HUDEP-2 (cell line): ENCODE data around the gene PNPO.
A peak's percentile ranks its signal among the peaks of the same experiment; 100 is the strongest.

Source experiments
- DNase-seq, 76 experiments: peaks; one replicate each; lab custom pipeline; 2025; ENCODE audit not compliant: unreplicated experiment in 76 of 76; lab: John Stamatoyannopoulos, UW

PNPO gene

GRCh38 chr17:47941246-47942095 lies at the start of gene PNPO:
Gene PNPO (plus strand): TSS chr17:47941571. CDS start chr17:47941676, 105 bp downstream.
- DNase-seq: peak in 75 of 76 experiments; percentile 70 to 99 (median 96)

- DNase-seq: peak in 3 of 76 experiments; percentile 8 to 29 (median 19)
These were observed 46.6 kb upstream of the PNPO start for GRCh38 chr17:47894498-47895346.

- peak in 28 of 76 experiments; percentile 9 to 74 (median 28) for DNase-seq
These were observed 46.0 kb upstream of the PNPO start for GRCh38 chr17:47895347-47895855.

- DNase-seq: peak; percentile 82 to 100 (median 100)
These were observed 45.3 kb upstream of the PNPO start, which contains the start of gene SP2 for GRCh38 chr17:47895856-47896671. Gene SP2 (plus strand): TSS chr17:47896236. CDS start chr17:47896287, 51 bp downstream.

GRCh38 chr17:47896672-47897490 lies 44.5 kb upstream of the PNPO start:
- peak in 5 of 76 experiments; percentile 28 to 55 (median 50) for DNase-seq

- DNase-seq: no peak
These were observed 43.8 kb upstream of the PNPO start for GRCh38 chr17:47897561-47897960.

GRCh38 chr17:47898241-47898640 lies 43.1 kb upstream of the PNPO start:
- DNase-seq: no peak

GRCh38 chr17:47899643-47900042 lies 41.7 kb upstream of the PNPO start:
- DNase-seq: no peak

- DNase-seq: no peak
These were observed 39.9 kb upstream of the PNPO start for GRCh38 chr17:47901423-47901822.

GRCh38 chr17:47902039-47902744 lies 39.2 kb upstream of the PNPO start:
- DNase-seq: no peak

GRCh38 chr17:47905221-47905733 lies 36.1 kb upstream of the PNPO start:
- no peak for DNase-seq

GRCh38 chr17:47906443-47906842 lies 34.9 kb upstream of the PNPO start:
- no peak for DNase-seq

GRCh38 chr17:47907932-47908562 lies 33.3 kb upstream of the PNPO start:
- DNase-seq: no peak

GRCh38 chr17:47913050-47913449 lies 28.3 kb upstream of the PNPO start:
- no peak for DNase-seq

GRCh38 chr17:47914306-47914948 lies 26.9 kb upstream of the PNPO start:
- no peak for DNase-seq

- DNase-seq: no peak
These were observed 25.5 kb upstream of the PNPO start for GRCh38 chr17:47915776-47916398.

GRCh38 chr17:47916489-47917208 lies 24.7 kb upstream of the PNPO start:
- DNase-seq: no peak
